Calu3 (cell line): ENCODE measurements around the gene TMEM176B. TPM values are rescaled to one million over a fixed set of nuclear protein-coding genes. Genes with fewer than 3 reads are reported as not detected.
"Not testable (repeated sequence)": the region's sequence is repeated elsewhere in the genome, so short reads cannot be mapped to it uniquely, and the experiment has no call there.

ENCODE experiments used
- BruUV-seq: library from RNA; stranded (reverse); fragments of 400-500 nt; replicated peaks from 2 replicates; lab custom pipeline; 2021; lab: Mats Ljungman, UMichigan
- CTCF ChIA-PET: fragments of 300-600 bp; sonication (Branson Sonifier 250); formaldehyde crosslinking; loops from one replicate; lab custom pipeline; 2022; ENCODE audit warnings: antibody characterized with exemption; lab: Charles Lee
- DNase-seq: peaks from one replicate; pipeline ENCODE4 v3.0.0; 2022
- H3K27ac Mint-ChIP-seq: one replicate; pipeline ENCODE4 v1.8.0; 2022; ENCODE audit warnings: mixed read lengths; ENCODE audit not compliant: unreplicated experiment
- H3K27me3 Mint-ChIP-seq: one replicate; pipeline ENCODE4 v1.8.0; 2022; ENCODE audit warnings: mixed read lengths; ENCODE audit not compliant: unreplicated experiment
- H3K36me3 Mint-ChIP-seq: one replicate; pipeline ENCODE4 v1.8.0; 2022; ENCODE audit warnings: mild to moderate bottlenecking, moderate library complexity, mixed read lengths; ENCODE audit not compliant: insufficient read depth, unreplicated experiment
- H3K4me1 Mint-ChIP-seq: one replicate; pipeline ENCODE4 v1.8.0; 2022; ENCODE audit warnings: mild to moderate bottlenecking, low read depth, mixed read lengths; ENCODE audit not compliant: unreplicated experiment
- H3K4me3 Mint-ChIP-seq: one replicate; pipeline ENCODE4 v1.8.0; 2022; ENCODE audit warnings: mild to moderate bottlenecking, low read depth, moderate library complexity, mixed read lengths; ENCODE audit not compliant: unreplicated experiment
- H3K9me3 Mint-ChIP-seq: one replicate; pipeline ENCODE4 v1.8.0; 2022; ENCODE audit warnings: low read depth, mixed read lengths; ENCODE audit not compliant: unreplicated experiment
- intact Hi-C: fragments of 100-400 bp; cut with micrococcal nuclease; formaldehyde crosslinking; loops from one replicate; pipeline ENCODE4 v1.10.0; 2022; ENCODE audit not compliant: unreplicated experiment
- total RNA-seq: library from RNA; stranded (reverse); gene quantifications from 2 replicates; pipeline ENCODE4 v1.2.3, GENCODE V29; 2022
- TF ChIP-seq, protein P1 (sequence below): fragments of 200-600 bp; IDR thresholded peaks from one replicate; pipeline ENCODE4 v1.8.0; 2022; ENCODE audit warnings: antibody characterized with exemption; ENCODE audit not compliant: unreplicated experiment

The TMEM176B gene
- total RNA-seq, 1 experiment from 2014 or later: 3.1 TPM

DNA sequence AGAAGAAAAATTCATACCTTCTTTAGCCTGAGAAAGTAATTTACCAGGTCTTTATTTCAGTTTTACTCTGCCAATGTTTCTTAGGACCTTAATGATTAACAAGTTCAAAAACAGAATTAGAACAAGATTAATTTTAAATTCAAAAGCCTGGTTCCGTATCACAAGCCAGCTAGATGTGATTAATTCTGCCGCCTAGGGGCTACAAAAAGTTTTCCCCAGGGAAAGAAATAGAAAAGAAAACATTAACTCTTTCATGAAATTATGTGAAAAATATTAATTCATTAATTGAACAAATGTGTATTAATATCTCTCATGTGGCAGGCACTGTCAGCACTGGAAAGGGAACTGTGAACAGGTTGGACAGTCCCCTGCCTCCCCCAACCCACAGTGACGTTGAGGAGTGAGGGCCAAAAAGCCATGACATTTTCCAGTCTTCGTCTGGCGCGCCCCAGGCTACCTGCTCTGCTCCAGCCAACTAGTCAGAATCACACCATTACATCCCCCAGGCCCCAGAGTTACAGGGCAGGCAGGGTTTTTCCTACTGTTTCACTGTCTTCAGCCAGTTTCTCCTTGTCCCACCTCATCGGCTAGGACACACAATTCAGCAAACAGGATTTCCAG lies 20.5 kb upstream of the TMEM176B start:
- H3K27ac Mint-ChIP-seq: no peak overlapping the region
- intact Hi-C loops: no loop called here
- CTCF ChIA-PET: no interaction called here
- H3K4me1 Mint-ChIP-seq: no peaks in the 10 kb centered on the region
- no peak overlapping the region for H3K4me3 Mint-ChIP-seq
- TF ChIP-seq, protein P1, sequence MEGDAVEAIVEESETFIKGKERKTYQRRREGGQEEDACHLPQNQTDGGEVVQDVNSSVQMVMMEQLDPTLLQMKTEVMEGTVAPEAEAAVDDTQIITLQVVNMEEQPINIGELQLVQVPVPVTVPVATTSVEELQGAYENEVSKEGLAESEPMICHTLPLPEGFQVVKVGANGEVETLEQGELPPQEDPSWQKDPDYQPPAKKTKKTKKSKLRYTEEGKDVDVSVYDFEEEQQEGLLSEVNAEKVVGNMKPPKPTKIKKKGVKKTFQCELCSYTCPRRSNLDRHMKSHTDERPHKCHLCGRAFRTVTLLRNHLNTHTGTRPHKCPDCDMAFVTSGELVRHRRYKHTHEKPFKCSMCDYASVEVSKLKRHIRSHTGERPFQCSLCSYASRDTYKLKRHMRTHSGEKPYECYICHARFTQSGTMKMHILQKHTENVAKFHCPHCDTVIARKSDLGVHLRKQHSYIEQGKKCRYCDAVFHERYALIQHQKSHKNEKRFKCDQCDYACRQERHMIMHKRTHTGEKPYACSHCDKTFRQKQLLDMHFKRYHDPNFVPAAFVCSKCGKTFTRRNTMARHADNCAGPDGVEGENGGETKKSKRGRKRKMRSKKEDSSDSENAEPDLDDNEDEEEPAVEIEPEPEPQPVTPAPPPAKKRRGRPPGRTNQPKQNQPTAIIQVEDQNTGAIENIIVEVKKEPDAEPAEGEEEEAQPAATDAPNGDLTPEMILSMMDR: no peak
- H3K27me3 Mint-ChIP-seq: no peaks in the 10 kb centered on the region
- no TSS peak for BruUV-seq
- no peaks in the 10 kb centered on the region for H3K36me3 Mint-ChIP-seq
- H3K9me3 Mint-ChIP-seq: peaks cover 2% of the 10 kb centered on the region
- no peak for DNase-seq

- peaks cover 2% of the 10 kb centered on the region for H3K9me3 Mint-ChIP-seq
- no peaks in the 10 kb centered on the region for H3K4me1 Mint-ChIP-seq
- BruUV-seq: no TSS peak
- H3K36me3 Mint-ChIP-seq: no peaks in the 10 kb centered on the region
- H3K27me3 Mint-ChIP-seq: no peaks in the 10 kb centered on the region
- no peak for DNase-seq
- H3K4me3 Mint-ChIP-seq: no peak overlapping the region
- intact Hi-C loops: no loop called here
- CTCF ChIA-PET: no interaction called here
- TF ChIP-seq, protein P1: no peak
- no peak overlapping the region for H3K27ac Mint-ChIP-seq
Observed at GRCh38 chr7:150820148-150820547, 20.0 kb upstream of the TMEM176B start.

DNA sequence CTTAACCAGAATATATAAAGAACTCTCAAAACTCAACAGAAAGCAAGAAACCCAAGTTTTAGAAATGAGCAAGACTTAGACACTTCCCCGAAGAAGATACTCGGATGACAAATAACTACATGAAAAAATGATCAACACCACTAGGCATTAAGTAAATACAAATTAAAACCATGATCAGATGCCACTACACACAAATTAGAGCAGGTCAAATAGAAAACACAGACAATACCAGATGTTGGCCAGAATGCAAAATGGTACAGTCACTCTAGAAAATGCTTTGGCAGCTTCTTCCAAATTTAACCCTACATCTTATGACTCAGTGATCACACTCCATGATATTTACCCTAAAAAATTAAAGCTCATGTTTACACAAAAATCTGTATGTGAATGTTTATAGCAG lies 18.8 kb upstream of the TMEM176B start:
- Mint-ChIP-seq H3K9me3 (peaks cover 2% of the 10 kb centered on the region), H3K4me1 (no peaks in the 10 kb centered on the region), H3K27me3 (no peaks in the 10 kb centered on the region), H3K4me3 (no peak overlapping the region), H3K36me3 (no peaks in the 10 kb centered on the region), H3K27ac (no peak overlapping the region)
- TF ChIP-seq, protein P1: no peak
- intact Hi-C loops: no loop called here
- BruUV-seq: no TSS peak
- DNase-seq: no peak
- CTCF ChIA-PET: no interaction called here

DNA sequence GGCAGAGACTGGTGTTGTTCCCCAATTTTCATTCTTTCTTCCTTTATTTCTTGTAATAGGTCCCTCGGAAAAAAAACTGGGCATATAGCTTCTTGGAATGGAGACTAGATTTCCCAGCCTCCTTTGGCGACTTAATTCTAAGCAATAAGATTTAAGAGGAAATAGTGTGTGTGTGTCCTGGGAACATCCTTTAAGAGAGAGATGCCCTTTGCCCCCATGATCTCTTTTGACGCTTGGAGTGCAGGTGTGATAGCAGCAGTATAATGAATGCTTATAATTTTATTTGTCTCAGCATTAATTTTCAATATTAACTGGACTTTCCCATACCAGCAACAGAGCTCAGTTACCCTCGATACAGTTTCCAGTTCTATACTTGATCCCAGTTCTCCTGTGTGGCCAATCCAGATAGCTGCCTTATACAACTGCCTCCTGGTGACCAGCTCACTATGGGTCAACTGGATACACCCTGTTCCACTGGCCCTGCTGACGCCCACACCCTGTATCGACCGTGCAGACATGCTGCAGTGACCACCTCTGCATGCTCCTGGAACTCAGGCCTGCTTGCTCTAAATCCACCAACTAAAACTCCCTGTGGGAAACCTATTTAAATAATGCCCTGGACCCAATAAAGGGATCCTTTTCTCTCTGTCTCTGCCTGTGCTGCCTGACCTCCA lies 14.3 kb upstream of the TMEM176B start:
- TF ChIP-seq, protein P1: no peak
- Mint-ChIP-seq H3K4me1 (no peaks in the 10 kb centered on the region), H3K27ac (no peak overlapping the region), H3K9me3 (no peaks in the 10 kb centered on the region), H3K4me3 (no peak overlapping the region), H3K27me3 (peaks cover 16% of the 10 kb centered on the region), H3K36me3 (no peaks in the 10 kb centered on the region)
- CTCF ChIA-PET: no interaction called here
- intact Hi-C loops: no loop called here
- BruUV-seq: no TSS peak
- no peak for DNase-seq

DNA sequence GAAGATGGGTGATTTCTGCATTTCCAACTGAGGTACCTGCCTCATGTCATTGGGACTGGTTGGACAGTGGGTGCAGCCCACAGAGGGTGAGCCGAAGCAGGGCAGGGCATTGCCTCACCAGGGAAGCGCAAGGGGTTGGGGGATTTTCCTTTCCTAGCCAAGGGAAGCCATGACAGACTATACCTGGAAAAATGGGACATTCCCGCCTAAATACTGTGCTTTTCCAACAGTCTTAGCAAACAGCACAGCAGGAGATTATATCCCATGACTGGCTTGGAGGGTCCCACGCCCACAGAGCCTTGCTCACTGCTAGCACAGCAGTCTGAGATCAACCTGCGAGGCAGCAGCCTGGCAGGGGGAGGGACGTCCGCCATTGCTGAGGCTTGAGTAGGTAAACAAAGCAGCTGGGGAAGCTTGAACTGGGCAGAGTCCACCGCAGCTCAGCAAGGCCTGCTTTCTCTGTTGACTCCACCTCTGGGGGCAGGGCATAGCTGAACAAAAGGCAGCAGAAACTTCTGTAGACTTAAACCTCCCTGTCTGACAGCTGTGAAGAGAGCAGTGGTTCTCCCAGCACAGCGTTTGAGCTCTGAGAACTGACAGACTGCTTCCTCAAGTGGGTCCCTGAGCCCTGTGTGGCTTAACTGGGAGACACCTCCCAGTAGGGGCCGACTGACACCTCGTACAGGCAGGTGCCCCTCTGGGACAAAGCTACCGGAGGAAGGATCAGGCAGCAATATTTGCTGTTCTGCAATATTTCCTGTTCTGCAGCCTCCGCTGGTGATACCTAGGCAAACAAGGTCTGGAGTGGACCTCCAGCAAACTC lies 7.7 kb upstream of the TMEM176B start:
- H3K27me3 Mint-ChIP-seq: peaks cover 33% of the 10 kb centered on the region
- H3K4me3 Mint-ChIP-seq, H3K9me3 Mint-ChIP-seq, BruUV-seq, H3K27ac Mint-ChIP-seq, intact Hi-C loops, H3K4me1 Mint-ChIP-seq, H3K36me3 Mint-ChIP-seq: not testable (repeated sequence)
- peak; percentile 26 for DNase-seq
- CTCF ChIA-PET: interaction anchor here (1.1 kb wide), 1 partner anchor 24 kb away, joined by 3 read pairs; no protein-coding TSS in a partner anchor
